Esophagus squamous epithelium (tissue), 5 donors: Measurements from ENCODE around the gene EFCAB8. TPM values are rescaled to one million over a fixed set of nuclear protein-coding genes. Genes with fewer than 3 reads are reported as not detected.

Experiments
- DNase-seq: peaks from one replicate; lab custom pipeline; 2025; lab: John Stamatoyannopoulos, UW
- H3K27ac ChIP-seq, 4 donors: fragments of 200-600 bp; sonication (generic); one replicate each; pipeline ENCODE4 v1.5.1; 2016 to 2019; ENCODE audit warnings: mild to moderate bottlenecking in 1 of 4
- H3K27me3 ChIP-seq, 4 donors: fragments of 200-600 bp; sonication (generic); 1 replicate in 3 of 4; 2 replicates in 1 of 4; pipeline versions ENCODE4 v1.5.1 to v1.6.0; 2017 to 2021; ENCODE audit warnings: antibody characterized with exemption in 1 of 4
- H3K36me3 ChIP-seq, 3 donors: fragments of 200-600 bp; sonication (generic); one replicate each; pipeline ENCODE4 v1.5.1; 2016 to 2019
- H3K4me1 ChIP-seq, 3 donors: fragments of 200-600 bp; sonication (generic); one replicate each; pipeline ENCODE4 v1.5.1; 2017 to 2019
- H3K4me3 ChIP-seq, 4 donors: fragments of 200-600 bp; sonication (generic); 1 replicate in 3 of 4; 2 replicates in 1 of 4; pipeline ENCODE4 v1.5.1; 2016 to 2019; ENCODE audit warnings: mild to moderate bottlenecking in 2 of 4, moderate library complexity in 1 of 4
- H3K9me3 ChIP-seq, 3 donors: fragments of 200-600 bp; sonication (generic); one replicate each; pipeline ENCODE4 v1.5.1; 2016 to 2019
- CTCF ChIP-seq, 6 experiments: fragments of 450-650 bp in 4 of 6; fragments of 200-600 bp in 2 of 6; sonication (generic) in 2 of 6; IDR thresholded peaks; one replicate each; pipeline ENCODE4 v1.5.1; 2016 to 2019; ENCODE audit warnings: antibody characterized with exemption in 6 of 6, mild to moderate bottlenecking in 4 of 6, moderate library complexity in 4 of 6
- POLR2A ChIP-seq, 4 donors: fragments of 450-650 bp; IDR thresholded peaks; one replicate each; pipeline ENCODE4 v1.6.1; 2017; ENCODE audit warnings: antibody characterized with exemption in 4 of 4, mild to moderate bottlenecking in 4 of 4, moderate library complexity in 3 of 4
- WGBS, 2 donors: methylation state at CpG; one replicate each; pipeline ENCODE4 v1.1.5; 2018; 5-methylcytosine and 5-hydroxymethylcytosine counted together
- intact Hi-C: fragments of 100-400 bp; cut with DNase I; formaldehyde crosslinking; loops from one replicate; pipeline ENCODE4 v1.15.0; 2022
- total RNA-seq, 4 donors: library from RNA; depleted of rRNA; stranded (reverse); fragments of >200 nt; gene quantifications; one replicate each; pipeline ENCODE4 v1.1.0, GENCODE V29; 2016
- donor health status: DM: yes; HTN: yes; CAD: no.

The EFCAB8 gene
- total RNA-seq, 4 donors from 2014 or later = 0.38 TPM; not detected in 3

GRCh38 chr20:33008336-33009213, 149.9 kb downstream of the EFCAB8 start:
- H3K4me3 ChIP-seq = no peak overlapping the region
- H3K36me3 ChIP-seq = no peaks in the 10 kb centered on the region
- H3K27ac ChIP-seq = no peak overlapping the region
- H3K27me3 ChIP-seq = peaks cover 0 to 41% (median 0%) of the 10 kb centered on the region in 4 donors
- WGBS, 2 donors = 81 to 84% methylated on average over 14 to 22 of the region's 23 CpGs
- peaks cover 0 to 8% (median 0%) of the 10 kb centered on the region in 3 donors for H3K4me1 ChIP-seq
- DNase-seq = no peak
- TF ChIP-seq CTCF (IDR thresholded peaks at IDR 0.05) = no peak
- no peak for TF ChIP-seq POLR2A (IDR thresholded peaks at IDR 0.05)
- H3K9me3 ChIP-seq = no peaks in the 10 kb centered on the region
- intact Hi-C loops = no loop called here

- 17 to 55% methylated on average over 1 to 4 of the region's 19 CpGs for WGBS, 2 donors
- H3K4me3 ChIP-seq = no peak overlapping the region
- peaks cover 0 to 8% (median 0%) of the 10 kb centered on the region in 3 donors for H3K4me1 ChIP-seq
- H3K9me3 ChIP-seq = no peaks in the 10 kb centered on the region
- no peaks in the 10 kb centered on the region for H3K36me3 ChIP-seq
- intact Hi-C loops = no loop called here
- no peak overlapping the region for H3K27ac ChIP-seq
- DNase-seq = no peak
- H3K27me3 ChIP-seq = peaks cover 0 to 50% (median 0%) of the 10 kb centered on the region in 4 donors
- TF ChIP-seq POLR2A (IDR thresholded peaks at IDR 0.05) (no peak), CTCF (IDR thresholded peaks at IDR 0.05) (no peak)
These were observed 150.8 kb downstream of the EFCAB8 start for GRCh38 chr20:33009214-33010132.

- 57 to 79% methylated on average over 2 of the region's 5 CpGs for WGBS, 2 donors
These were observed 151.4 kb downstream of the EFCAB8 start for GRCh38 chr20:33010133-33010504.

DNA sequence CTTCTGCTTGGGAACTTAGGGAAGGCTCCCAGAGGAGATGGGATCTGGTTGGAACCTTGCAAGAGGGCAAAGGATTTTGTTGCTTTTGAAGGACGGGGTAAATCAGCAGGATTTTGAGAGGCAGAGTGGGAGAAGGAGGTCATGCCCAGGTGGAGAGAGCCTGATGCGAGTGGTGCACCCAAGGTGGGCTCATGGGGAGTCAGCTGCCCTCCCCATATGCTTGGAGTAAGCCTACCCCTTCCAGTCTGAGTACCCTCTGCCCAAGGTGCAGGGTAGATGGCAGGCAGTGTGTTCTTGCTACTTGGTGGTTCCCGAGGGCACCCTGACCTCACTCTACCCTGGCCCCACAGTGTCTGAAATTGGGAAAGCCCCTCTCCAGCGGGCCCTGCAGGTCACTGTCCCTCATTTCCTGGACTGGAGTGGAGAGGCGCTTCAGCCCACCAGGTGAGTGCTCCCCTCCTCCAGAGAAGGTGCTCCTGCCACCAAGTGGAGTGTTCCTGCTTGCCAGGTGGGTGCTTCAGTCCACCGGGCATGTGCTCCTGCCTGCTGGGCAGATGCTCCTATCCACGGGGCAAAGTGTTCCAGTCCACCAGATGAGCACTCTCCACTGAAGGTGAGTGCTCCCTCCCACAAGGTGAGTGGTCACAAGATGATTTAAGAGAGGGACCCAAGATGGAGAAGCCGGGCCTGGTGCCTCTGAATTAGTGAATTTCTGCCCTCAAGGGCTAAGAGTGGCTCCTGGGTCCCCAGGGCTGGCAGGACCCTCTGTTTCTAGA, 152.1 kb downstream of the EFCAB8 start:
- peaks cover 0 to 8% (median 0%) of the 10 kb centered on the region in 3 donors for H3K4me1 ChIP-seq
- no peak for DNase-seq
- H3K36me3 ChIP-seq = no peaks in the 10 kb centered on the region
- peaks cover 0 to 63% (median 0%) of the 10 kb centered on the region in 4 donors for H3K27me3 ChIP-seq
- H3K27ac ChIP-seq = no peak overlapping the region
- H3K9me3 ChIP-seq = no peaks in the 10 kb centered on the region
- intact Hi-C loops = no loop called here
- no peak overlapping the region for H3K4me3 ChIP-seq
- WGBS, 2 donors = 63 to 79% methylated on average over 2 to 4 of the region's 8 CpGs
- TF ChIP-seq CTCF (IDR thresholded peaks at IDR 0.05) (no peak), POLR2A (IDR thresholded peaks at IDR 0.05) (no peak)

More at GRCh38 chr20:33010133-33010504, 151.4 kb downstream of the EFCAB8 start:
- Histone ChIP-seq H3K4me1 (peaks cover 0 to 8% (median 0%) of the 10 kb centered on the region in 3 donors), H3K4me3 (no peak overlapping the region), H3K27me3 (peaks cover 0 to 56% (median 0%) of the 10 kb centered on the region in 4 donors), H3K27ac (no peak overlapping the region), H3K9me3 (no peaks in the 10 kb centered on the region), H3K36me3 (no peaks in the 10 kb centered on the region)
- TF ChIP-seq POLR2A (IDR thresholded peaks at IDR 0.05) (no peak), CTCF (IDR thresholded peaks at IDR 0.05) (no peak)
- no peak for DNase-seq
- intact Hi-C loops = no loop called here

Other genes with a start within 250 kb of the EFCAB8 start
- not detected for gene C20orf203, start 185.0 kb upstream of the EFCAB8 start, total RNA-seq
- 10 to 100 TPM in 2 of 4 donors, 1 to 10 TPM in 2; 9.8 to 22.5 (median 10.2) TPM for gene COMMD7, start 115.5 kb upstream of the EFCAB8 start, total RNA-seq
- gene DNMT3B, start 96.5 kb upstream of the EFCAB8 start, total RNA-seq = 1 to 10 TPM in 1 of 4 donors, under 1 TPM in 3; 0.44 to 2.2 (median 0.72) TPM
- gene MAPRE1, start 39.0 kb upstream of the EFCAB8 start, total RNA-seq = 10 to 100 TPM; 50.8 to 76.5 (median 73.7) TPM
- gene SUN5, start 145.5 kb downstream of the EFCAB8 start, total RNA-seq = not detected
- gene BPIFB2, start 148.8 kb downstream of the EFCAB8 start, total RNA-seq = 10 to 100 TPM in 1 of 4 donors, 1 to 10 TPM in 1, under 1 TPM in 1, not detected in 1; 0.19 to 93.5 (median 1.6) TPM
- not detected for gene BPIFB6, start 172.7 kb downstream of the EFCAB8 start, total RNA-seq
- not detected for gene BPIFB3, start 195.0 kb downstream of the EFCAB8 start, total RNA-seq
- gene BPIFB4, start 220.7 kb downstream of the EFCAB8 start, total RNA-seq = not detected